Osteocyte (in vitro differentiated cells): ENCODE data around the gene PHKB. TPM values are rescaled to one million over a fixed set of nuclear protein-coding genes. Genes with fewer than 3 reads are reported as not detected.

Experiments used
- DNase-seq: peaks from one replicate; pipeline ENCODE4 v3.0.0; 2021; ENCODE audit warnings: mixed read lengths; ENCODE audit not compliant: unreplicated experiment; ENCODE audit errors: extremely low spot score
- H3K27ac Mint-ChIP-seq: one replicate; pipeline ENCODE4 v1.8.0; 2021; ENCODE audit warnings: mild to moderate bottlenecking, mixed read lengths; ENCODE audit not compliant: unreplicated experiment
- H3K27me3 Mint-ChIP-seq: one replicate; pipeline ENCODE4 v1.8.0; 2021; ENCODE audit warnings: mixed read lengths; ENCODE audit not compliant: unreplicated experiment
- H3K36me3 Mint-ChIP-seq: one replicate; pipeline ENCODE4 v1.8.0; 2021; ENCODE audit warnings: mixed read lengths; ENCODE audit not compliant: unreplicated experiment
- H3K4me1 Mint-ChIP-seq: one replicate; pipeline ENCODE4 v1.8.0; 2021; ENCODE audit warnings: mixed read lengths; ENCODE audit not compliant: unreplicated experiment
- H3K4me3 Mint-ChIP-seq: one replicate; pipeline ENCODE4 v1.8.0; 2021; ENCODE audit warnings: mild to moderate bottlenecking, moderate library complexity, mixed read lengths; ENCODE audit not compliant: unreplicated experiment
- H3K9me3 Mint-ChIP-seq: one replicate; pipeline ENCODE4 v1.8.0; 2021; ENCODE audit warnings: mixed read lengths; ENCODE audit not compliant: unreplicated experiment
- CTCF ChIP-seq: fragments of 200-600 bp; sonication (generic); IDR thresholded peaks from 2 replicates; pipeline ENCODE4 v1.5.0; 2021; ENCODE audit warnings: antibody characterized with exemption, mild to moderate bottlenecking, moderate library complexity
- total RNA-seq: library from RNA; stranded (reverse); gene quantifications from 2 replicates; pipeline ENCODE4 v1.2.1, GENCODE V29; 2021

Gene PHKB
- total RNA-seq, 1 donor from 2014 or later: 64.3 TPM

- no peaks in the 10 kb centered on the region for H3K9me3 Mint-ChIP-seq
- H3K4me1 Mint-ChIP-seq: peaks cover 21% of the 10 kb centered on the region
- H3K27ac Mint-ChIP-seq: no peak overlapping the region
- H3K4me3 Mint-ChIP-seq: no peak overlapping the region
- TF ChIP-seq CTCF: no peak
- peaks cover 15% of the 10 kb centered on the region for H3K36me3 Mint-ChIP-seq
- DNase-seq: no peak
- H3K27me3 Mint-ChIP-seq: no peaks in the 10 kb centered on the region
Measured at GRCh38 chr16:47640661-47641060, 179.5 kb downstream of the PHKB start.

GRCh38 chr16:47643323-47644000 is 182.3 kb downstream of the PHKB start:
- peaks cover 21% of the 10 kb centered on the region for H3K4me1 Mint-ChIP-seq
- no peaks in the 10 kb centered on the region for H3K27me3 Mint-ChIP-seq
- H3K36me3 Mint-ChIP-seq: peaks cover 16% of the 10 kb centered on the region
- H3K27ac Mint-ChIP-seq: peak overlapping the region; percentile 0
- TF ChIP-seq CTCF: no peak
- no peak overlapping the region for H3K4me3 Mint-ChIP-seq
- no peak for DNase-seq
- no peaks in the 10 kb centered on the region for H3K9me3 Mint-ChIP-seq

- no peak overlapping the region for H3K27ac Mint-ChIP-seq
- H3K36me3 Mint-ChIP-seq: peaks cover 18% of the 10 kb centered on the region
- H3K27me3 Mint-ChIP-seq: no peaks in the 10 kb centered on the region
- no peak for DNase-seq
- TF ChIP-seq CTCF: no peak
- H3K9me3 Mint-ChIP-seq: no peaks in the 10 kb centered on the region
- peaks cover 21% of the 10 kb centered on the region for H3K4me1 Mint-ChIP-seq
- no peak overlapping the region for H3K4me3 Mint-ChIP-seq
Measured at GRCh38 chr16:47644166-47644565, 183.0 kb downstream of the PHKB start.

- Mint-ChIP-seq H3K27me3 (no peaks in the 10 kb centered on the region), H3K9me3 (no peaks in the 10 kb centered on the region), H3K36me3 (peaks cover 20% of the 10 kb centered on the region), H3K27ac (no peak overlapping the region), H3K4me1 (peaks cover 21% of the 10 kb centered on the region), H3K4me3 (no peak overlapping the region)
- DNase-seq: no peak
- TF ChIP-seq CTCF: no peak
Measured at GRCh38 chr16:47644661-47645060, 183.5 kb downstream of the PHKB start.

- no peak overlapping the region for H3K4me3 Mint-ChIP-seq
- H3K27ac Mint-ChIP-seq: no peak overlapping the region
- no peaks in the 10 kb centered on the region for H3K27me3 Mint-ChIP-seq
- DNase-seq: no peak
- no peaks in the 10 kb centered on the region for H3K9me3 Mint-ChIP-seq
- peaks cover 21% of the 10 kb centered on the region for H3K4me1 Mint-ChIP-seq
- TF ChIP-seq CTCF: no peak
- peaks cover 27% of the 10 kb centered on the region for H3K36me3 Mint-ChIP-seq
Measured at GRCh38 chr16:47646914-47647313, 185.8 kb downstream of the PHKB start.
